ENCODE data around the gene ADAM12.

The ADAM12 gene

GRCh38 chr10:126015413-126015812 lies 372.9 kb downstream of the ADAM12 start:
- Histone ChIP-seq H3K9ac (ENCODE audit: low read length) (no peak overlapping the region), H3K79me2 (ENCODE audit: low read length) (no peaks in the 10 kb centered on the region), H3K27ac (ENCODE audit: low read length) (no peak overlapping the region), H3K27me3 (ENCODE audit: low read depth, low read length) (no peaks in the 10 kb centered on the region), H3K4me2 (ENCODE audit: low read length) (no peak overlapping the region), H2AFZ (ENCODE audit: low read depth, low read length) (no peak overlapping the region), H3K9me3 (ENCODE audit: insufficient read depth, low read length) (no peaks in the 10 kb centered on the region), H3K4me3 (ENCODE audit: low read length) (no peak overlapping the region), H3K4me1 (ENCODE audit: low read length) (peaks cover 18% of the 10 kb centered on the region), H3K36me3 (replicated peaks; ENCODE audit: low read depth, low read length) (no peaks in the 10 kb centered on the region), H4K20me1 (ENCODE audit: insufficient read depth, low read length) (no peaks in the 10 kb centered on the region)
- TF ChIP-seq CTCF (IDR thresholded peaks at IDR 0.05; ENCODE audit: low read depth, low read length) = no peak

GRCh38 chr10:126014309-126014708 lies 374.0 kb downstream of the ADAM12 start:
- Histone ChIP-seq H2AFZ (ENCODE audit: low read depth, low read length) (no peak overlapping the region), H3K4me2 (ENCODE audit: low read length) (peak overlapping the region; percentile 84), H3K4me1 (ENCODE audit: low read length) (peaks cover 18% of the 10 kb centered on the region), H3K79me2 (ENCODE audit: low read length) (no peaks in the 10 kb centered on the region), H3K4me3 (ENCODE audit: low read length) (no peak overlapping the region; the same call in 1 of the 2 replicates), H3K27me3 (ENCODE audit: low read depth, low read length) (no peaks in the 10 kb centered on the region), H3K27ac (ENCODE audit: low read length) (0 out of 2 replicates have a peak overlapping the region, but pooled peaks have one; percentile 57), H3K36me3 (replicated peaks; ENCODE audit: low read depth, low read length) (no peaks in the 10 kb centered on the region), H3K9ac (ENCODE audit: low read length) (no peak overlapping the region; the same call in 1 of the 2 replicates), H4K20me1 (ENCODE audit: insufficient read depth, low read length) (no peaks in the 10 kb centered on the region), H3K9me3 (ENCODE audit: insufficient read depth, low read length) (no peaks in the 10 kb centered on the region)
- TF ChIP-seq EZH2phosphoT487 (IDR thresholded peaks at IDR 0.05; ENCODE audit: low read depth) = no peak
- no peak for TF ChIP-seq CTCF (IDR thresholded peaks at IDR 0.05; ENCODE audit: low read depth, low read length)

- Histone ChIP-seq H3K4me1 (ENCODE audit: low read length) (peaks cover 24% of the 10 kb centered on the region), H3K36me3 (replicated peaks; ENCODE audit: low read depth, low read length) (no peaks in the 10 kb centered on the region), H3K9ac (ENCODE audit: low read length) (peak overlapping the region; percentile 68), H3K4me2 (ENCODE audit: low read length) (peak overlapping the region; percentile 84), H3K27me3 (ENCODE audit: low read depth, low read length) (no peaks in the 10 kb centered on the region), H3K79me2 (ENCODE audit: low read length) (no peaks in the 10 kb centered on the region), H2AFZ (ENCODE audit: low read depth, low read length) (peak overlapping the region; percentile 91; the same call in 1 of the 2 replicates), H4K20me1 (ENCODE audit: insufficient read depth, low read length) (no peaks in the 10 kb centered on the region), H3K4me3 (ENCODE audit: low read length) (peak overlapping the region; percentile 58), H3K27ac (ENCODE audit: low read length) (peak overlapping the region; percentile 57), H3K9me3 (ENCODE audit: insufficient read depth, low read length) (no peaks in the 10 kb centered on the region)
- peak; percentile 53 for TF ChIP-seq CTCF (IDR thresholded peaks at IDR 0.05; ENCODE audit: low read depth, low read length)
- no peak for TF ChIP-seq EZH2phosphoT487 (IDR thresholded peaks at IDR 0.05; ENCODE audit: low read depth)
Measured at GRCh38 chr10:126013489-126014281, 374.6 kb downstream of the ADAM12 start.

- H2AFZ ChIP-seq (ENCODE audit: low read depth, low read length) = no peak overlapping the region
- TF ChIP-seq EZH2phosphoT487 (IDR thresholded peaks at IDR 0.05; ENCODE audit: low read depth) (no peak), CTCF (IDR thresholded peaks at IDR 0.05; ENCODE audit: low read depth, low read length) (no peak)
- no peaks in the 10 kb centered on the region for H3K9me3 ChIP-seq (ENCODE audit: insufficient read depth, low read length)
- H3K36me3 ChIP-seq (replicated peaks; ENCODE audit: low read depth, low read length) = no peaks in the 10 kb centered on the region
- no peak overlapping the region for H3K9ac ChIP-seq (ENCODE audit: low read length)
- no peaks in the 10 kb centered on the region for H3K79me2 ChIP-seq (ENCODE audit: low read length)
- H3K27me3 ChIP-seq (ENCODE audit: low read depth, low read length) = no peaks in the 10 kb centered on the region
- no peaks in the 10 kb centered on the region for H4K20me1 ChIP-seq (ENCODE audit: insufficient read depth, low read length)
- no peak overlapping the region for H3K4me2 ChIP-seq (ENCODE audit: low read length)
- no peak overlapping the region for H3K4me3 ChIP-seq (ENCODE audit: low read length)
- H3K27ac ChIP-seq (ENCODE audit: low read length) = no peak overlapping the region
- H3K4me1 ChIP-seq (ENCODE audit: low read length) = peaks cover 25% of the 10 kb centered on the region
Measured at GRCh38 chr10:126012485-126012884, 375.8 kb downstream of the ADAM12 start.

All from OCI-LY3 (cell line).